NCI-H1417 (cell line): ENCODE measurements around the gene EFHD2.
"Not testable (repeated sequence)": the region's sequence is repeated elsewhere in the genome, so short reads cannot be mapped to it uniquely, and the experiment has no call there.

Experiments
- DNase-seq, 3 experiments: peaks; one replicate each; lab custom pipeline; 2025; lab: John Stamatoyannopoulos, UW

EFHD2 gene, protein sequence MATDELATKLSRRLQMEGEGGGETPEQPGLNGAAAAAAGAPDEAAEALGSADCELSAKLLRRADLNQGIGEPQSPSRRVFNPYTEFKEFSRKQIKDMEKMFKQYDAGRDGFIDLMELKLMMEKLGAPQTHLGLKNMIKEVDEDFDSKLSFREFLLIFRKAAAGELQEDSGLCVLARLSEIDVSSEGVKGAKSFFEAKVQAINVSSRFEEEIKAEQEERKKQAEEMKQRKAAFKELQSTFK

DNA sequence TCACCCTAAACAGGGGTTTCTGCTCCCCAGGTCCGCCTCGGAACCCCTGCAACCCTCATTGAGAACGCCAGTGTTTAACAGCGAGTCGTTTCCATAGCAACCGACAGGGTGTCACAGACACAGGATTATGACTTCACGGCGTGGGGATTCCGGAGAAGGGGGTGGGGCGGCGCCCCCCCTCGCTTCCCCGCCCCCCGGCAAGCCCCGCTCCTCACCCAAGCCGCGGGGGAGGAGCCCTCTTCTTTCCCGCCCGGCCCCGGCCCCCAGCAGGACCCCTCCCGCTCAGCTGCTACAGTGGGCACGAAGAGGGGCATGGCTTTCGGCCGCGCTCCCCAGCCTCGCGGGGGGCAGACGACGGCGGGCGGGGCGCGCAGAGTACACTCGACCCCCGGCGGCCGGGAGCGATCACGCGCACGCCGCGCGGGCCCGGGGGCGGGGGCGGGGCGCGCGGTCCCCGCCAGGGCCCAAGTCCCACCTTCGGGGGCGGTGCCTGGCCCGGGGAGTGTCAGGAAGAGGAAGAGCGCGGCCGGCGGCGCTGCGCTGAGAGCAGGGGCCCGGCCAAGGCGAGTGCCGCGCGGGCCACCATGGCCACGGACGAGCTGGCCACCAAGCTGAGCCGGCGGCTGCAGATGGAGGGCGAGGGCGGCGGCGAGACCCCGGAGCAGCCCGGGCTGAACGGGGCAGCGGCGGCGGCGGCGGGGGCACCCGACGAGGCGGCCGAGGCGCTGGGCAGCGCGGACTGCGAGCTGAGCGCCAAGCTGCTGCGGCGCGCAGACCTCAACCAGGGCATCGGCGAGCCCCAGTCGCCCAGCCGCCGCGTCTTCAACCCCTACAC lies at the start of gene EFHD2:
TSS of gene EFHD2 (plus strand) at position 501 of the 835 bp plus-strand sequence. CDS start at position 585, 84 bp downstream.
- DNase-seq = peak; percentile 83 to 95 (median 93)

DNA sequence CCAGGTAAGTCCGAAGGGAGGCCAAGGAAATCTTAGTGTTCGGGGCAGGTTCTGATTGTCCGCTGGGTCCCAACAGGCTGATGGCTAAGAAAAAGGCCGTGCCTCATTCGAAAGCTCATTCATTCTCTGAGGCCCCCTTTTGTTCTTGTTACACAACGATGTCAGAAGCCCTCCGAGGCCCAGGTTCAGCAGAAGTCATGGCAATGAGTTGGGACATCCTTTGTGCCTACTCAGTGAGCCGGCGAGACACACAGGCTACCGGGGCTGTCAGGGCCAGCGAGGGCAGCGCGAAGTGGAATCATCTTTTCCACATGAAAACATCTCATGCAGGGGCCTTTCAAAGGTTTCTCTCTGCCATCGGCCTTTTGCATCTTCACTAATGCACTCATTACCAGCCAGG lies 49.0 kb upstream of the EFHD2 start:
- DNase-seq = no peak

GRCh38 chr1:15362096-15362736 lies 47.5 kb upstream of the EFHD2 start:
- no peak for DNase-seq

DNA sequence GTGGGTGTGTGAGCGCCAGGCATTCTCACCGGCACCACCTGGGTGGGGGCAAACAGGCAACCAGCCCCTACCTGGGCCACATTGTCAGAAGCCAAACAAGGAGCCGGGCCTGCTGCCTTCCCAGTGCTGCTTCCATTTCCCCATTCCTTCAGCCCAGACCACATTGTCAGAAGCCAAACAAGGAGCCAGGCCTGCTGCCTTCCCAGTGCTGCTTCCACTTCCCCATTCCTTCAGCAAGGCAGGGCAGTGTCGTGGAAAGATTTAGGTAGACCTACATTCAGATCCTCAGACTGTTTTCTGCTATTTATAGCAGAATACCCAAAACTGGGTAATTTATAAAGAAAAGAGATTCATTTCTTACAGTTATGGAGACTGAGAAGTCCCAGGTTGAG lies 47.0 kb upstream of the EFHD2 start:
- no peak for DNase-seq

DNA sequence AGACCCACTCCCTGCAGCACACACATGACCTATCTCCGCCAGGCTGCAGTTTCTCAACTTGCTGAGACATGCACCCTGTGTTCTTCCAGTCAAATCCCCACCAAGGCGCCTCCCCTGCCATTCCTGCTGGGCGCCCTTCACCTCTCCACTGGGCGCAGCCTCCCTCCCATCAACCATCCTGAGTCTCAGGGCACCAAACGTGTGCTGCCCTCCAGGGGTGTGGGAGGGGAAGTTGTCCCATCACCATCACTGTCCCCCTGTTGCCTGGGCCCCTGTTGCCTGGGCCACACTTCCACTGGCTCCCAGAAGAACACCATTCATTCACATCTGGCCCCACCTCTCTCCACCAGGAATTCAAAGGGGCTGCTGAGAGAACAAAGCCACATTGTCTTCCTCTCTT lies 44.9 kb upstream of the EFHD2 start:
- no peak for DNase-seq

- DNase-seq = no peak
Measured at GRCh38 chr1:15368888-15369287, 40.8 kb upstream of the EFHD2 start.

DNA sequence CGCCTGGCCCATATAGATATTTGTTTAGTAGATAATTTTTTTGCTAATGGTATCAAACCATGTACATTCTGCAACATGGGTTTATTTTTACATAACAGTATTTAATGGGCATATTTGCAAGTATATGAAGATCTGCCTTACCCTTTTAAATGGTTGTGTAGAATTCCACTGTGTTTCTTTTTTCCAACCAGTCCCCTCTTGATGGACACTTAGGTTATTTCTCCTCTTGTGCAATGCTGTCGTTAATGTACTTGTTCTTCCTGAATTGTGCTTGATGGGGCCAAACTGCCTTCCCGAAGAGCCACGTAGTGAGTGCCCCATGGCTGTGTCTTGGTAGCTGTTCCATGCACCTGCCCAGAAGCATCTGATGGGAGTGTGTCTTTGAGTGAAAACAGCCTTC lies 39.4 kb upstream of the EFHD2 start:
- DNase-seq = no peak

DNA sequence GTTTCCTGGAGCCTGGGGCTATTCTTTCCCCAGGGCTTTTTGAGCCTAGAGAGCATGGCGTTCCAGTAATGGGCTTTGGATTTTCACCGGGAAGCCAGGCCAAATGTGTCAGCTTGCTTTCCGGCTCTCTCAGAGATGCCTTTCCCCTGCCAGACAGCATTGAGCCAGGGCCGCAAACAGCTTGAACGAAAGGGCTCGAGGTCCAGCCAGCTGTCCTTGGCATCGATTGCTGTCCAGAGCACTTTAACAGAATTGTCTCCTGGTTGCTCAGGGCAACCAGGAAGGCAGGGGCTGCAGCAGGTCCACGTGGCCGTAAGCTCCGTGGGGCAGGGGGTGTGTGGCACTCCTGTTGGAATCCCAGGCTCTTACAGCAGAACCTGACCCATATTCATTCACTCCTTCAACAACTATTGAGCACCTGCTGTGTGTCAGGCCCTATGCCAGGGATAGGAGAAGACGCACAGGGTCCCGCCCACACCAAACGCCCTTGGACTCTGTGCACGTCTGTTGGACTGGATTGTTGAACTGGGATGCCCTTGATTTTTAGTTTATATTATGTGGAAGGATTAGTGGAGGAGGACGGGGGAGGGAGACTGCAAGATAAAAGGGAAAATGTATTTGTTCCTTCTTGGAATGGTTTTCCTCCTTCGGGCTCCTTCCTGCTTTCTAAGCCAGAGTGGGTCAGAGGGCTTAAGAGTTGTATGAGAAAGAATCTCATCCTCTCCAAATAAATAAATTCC lies 38.7 kb upstream of the EFHD2 start:
- peak in 1 of 3 experiments; percentile 43 for DNase-seq

- no peak for DNase-seq
Measured at GRCh38 chr1:15371610-15372545, 37.8 kb upstream of the EFHD2 start.

GRCh38 chr1:15378729-15379128 lies 31.0 kb upstream of the EFHD2 start:
- no peak for DNase-seq

GRCh38 chr1:15379151-15379550 lies 30.5 kb upstream of the EFHD2 start:
- DNase-seq = not testable (repeated sequence)

GRCh38 chr1:15380601-15381508 lies 28.8 kb upstream of the EFHD2 start:
- no peak for DNase-seq

- DNase-seq = no peak
Measured at GRCh38 chr1:15381805-15382204, 27.9 kb upstream of the EFHD2 start.

DNA sequence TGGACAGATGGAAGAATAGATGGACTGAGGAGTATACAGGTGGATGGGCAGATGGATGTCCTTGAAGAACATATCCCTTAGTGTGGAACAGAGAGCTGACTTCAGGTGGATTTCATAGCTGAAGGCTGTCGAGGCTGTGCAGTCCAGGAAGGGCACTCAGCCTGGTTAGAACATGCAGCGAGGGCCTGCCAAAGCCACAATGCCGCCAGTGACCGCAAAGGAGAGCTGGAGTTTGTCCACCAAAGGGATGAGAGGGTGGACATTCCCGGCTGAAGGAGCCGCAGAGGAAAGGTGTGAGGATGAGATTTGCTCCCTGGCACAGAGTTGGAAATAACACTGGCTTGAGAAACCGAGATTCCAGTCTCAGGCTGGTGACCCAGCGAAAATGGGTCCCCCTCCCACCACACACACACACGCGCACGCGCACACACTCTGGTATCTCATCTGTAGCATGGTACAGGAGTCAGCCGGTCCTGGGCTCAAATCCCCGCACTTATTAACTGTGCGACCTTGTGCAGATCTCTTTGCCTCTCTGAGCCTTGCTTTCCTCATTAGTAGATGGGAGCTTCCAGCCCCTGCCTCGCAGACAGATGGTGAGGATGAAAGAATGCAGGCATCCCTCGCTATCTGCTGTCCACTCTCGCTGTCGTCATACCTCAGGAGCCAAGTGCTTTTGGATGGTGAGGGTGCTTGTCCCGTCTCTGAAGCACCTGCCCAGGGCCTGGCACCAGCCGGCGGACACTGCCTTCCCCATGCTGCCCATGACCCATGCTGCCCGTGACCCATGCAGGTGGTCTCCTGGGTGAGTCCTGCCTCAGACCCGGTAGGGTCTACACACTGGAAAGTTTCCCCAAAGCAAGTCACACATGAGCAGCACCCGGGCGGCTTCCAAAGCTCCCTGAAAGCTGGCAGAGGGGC lies 26.8 kb upstream of the EFHD2 start:
- no peak for DNase-seq

DNA sequence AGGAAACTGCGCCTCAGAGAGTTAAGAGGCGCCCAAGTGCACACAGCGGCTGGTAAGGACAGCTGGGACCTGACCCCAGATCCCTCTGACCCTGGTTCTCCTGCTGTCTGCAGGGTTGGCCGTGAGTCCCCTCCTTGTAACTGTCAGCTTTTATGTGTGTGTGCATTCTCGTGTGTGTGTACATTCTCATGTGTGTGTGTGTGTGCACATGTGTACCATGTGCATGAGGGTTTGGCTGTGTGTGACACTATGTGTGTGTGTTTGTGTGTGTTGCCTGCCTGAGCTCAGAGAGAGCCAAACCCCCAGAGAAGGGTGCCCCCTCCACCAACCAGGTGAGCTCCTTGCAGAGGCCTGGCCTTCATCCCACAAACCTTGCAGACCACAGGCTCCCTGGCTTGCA lies 25.9 kb upstream of the EFHD2 start:
- no peak for DNase-seq

GRCh38 chr1:15384301-15384901 lies 25.3 kb upstream of the EFHD2 start:
- no peak for DNase-seq

DNA sequence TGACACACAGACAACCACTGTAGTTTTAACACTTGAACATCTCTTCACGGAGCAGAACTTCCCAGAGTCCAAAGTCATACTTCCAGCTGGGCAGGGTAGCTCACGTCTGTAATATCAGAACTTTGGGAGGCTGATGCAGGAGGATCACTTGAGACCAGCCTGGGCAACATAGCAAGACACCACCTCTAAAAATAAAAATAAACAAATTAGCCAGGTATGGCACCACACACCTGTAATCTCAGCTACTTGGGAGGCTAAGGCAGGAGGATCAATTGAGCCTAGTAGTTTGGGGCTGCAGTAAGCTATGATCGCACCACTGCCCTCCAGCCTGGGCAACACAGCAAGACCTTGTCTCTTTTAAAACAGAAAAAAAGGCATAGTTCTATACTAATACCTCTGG lies 24.3 kb upstream of the EFHD2 start:
- DNase-seq = no peak

GRCh38 chr1:15386164-15386749 lies 23.4 kb upstream of the EFHD2 start:
- DNase-seq = no peak
